Neutrophil (primary cell): Measurements from ENCODE around the gene ATP11B.
A peak's percentile ranks its signal among the peaks of the same experiment; 100 is the strongest.

Experiments
- H3K27ac ChIP-seq: fragments of 200-600 bp; sonication (generic); 2 replicates; pipeline ENCODE4 v1.5.1; 2016; ENCODE audit warnings: mild to moderate bottlenecking, moderate library complexity
- H3K27me3 ChIP-seq: fragments of 200-600 bp; sonication (generic); 2 replicates; pipeline ENCODE4 v1.6.0; 2016; ENCODE audit warnings: mild to moderate bottlenecking
- H3K36me3 ChIP-seq: fragments of 200-600 bp; sonication (generic); 2 replicates; pipeline ENCODE4 v1.5.1; 2017
- H3K4me1 ChIP-seq, 2 experiments: fragments of 200-600 bp in 1 of 2; sonication (generic) in 1 of 2; 1 replicate in 1 of 2; 2 replicates in 1 of 2; pipeline versions ENCODE4 v1.5.1 to v1.6.1; 2013 to 2016; ENCODE audit warnings: low read depth in 1 of 2, low read length in 1 of 2, mild to moderate bottlenecking in 1 of 2, moderate library complexity in 1 of 2; ENCODE audit not compliant: control insufficient read depth in 1 of 2, insufficient read depth in 1 of 2
- H3K4me3 ChIP-seq, 2 experiments: fragments of 200-600 bp in 1 of 2; sonication (generic) in 1 of 2; 1 replicate in 1 of 2; 2 replicates in 1 of 2; pipeline ENCODE4 v1.5.1; 2013 to 2016; ENCODE audit warnings: low read depth in 1 of 2, low read length in 1 of 2, mild to moderate bottlenecking in 1 of 2, moderate library complexity in 1 of 2
- H3K9me3 ChIP-seq: fragments of 200-600 bp; sonication (generic); 2 replicates; pipeline ENCODE4 v1.5.1; 2016
- CTCF ChIP-seq: fragments of 200-600 bp; sonication (generic); IDR thresholded peaks from 2 replicates; pipeline ENCODE4 v1.5.1; 2016; ENCODE audit warnings: antibody characterized with exemption

ATP11B gene

GRCh38 chr3:182959474-182960350 is 166.4 kb downstream of the ATP11B start:
- Histone ChIP-seq H3K36me3 (peaks cover 39% of the 10 kb centered on the region), H3K4me1 (peaks cover 26 to 33% of the 10 kb centered on the region in 2 experiments), H3K27ac (peak overlapping the region; percentile 74), H3K9me3 (no peaks in the 10 kb centered on the region), H3K27me3 (no peaks in the 10 kb centered on the region), H3K4me3 (no peak overlapping the region)
- no peak for TF ChIP-seq CTCF

DNA sequence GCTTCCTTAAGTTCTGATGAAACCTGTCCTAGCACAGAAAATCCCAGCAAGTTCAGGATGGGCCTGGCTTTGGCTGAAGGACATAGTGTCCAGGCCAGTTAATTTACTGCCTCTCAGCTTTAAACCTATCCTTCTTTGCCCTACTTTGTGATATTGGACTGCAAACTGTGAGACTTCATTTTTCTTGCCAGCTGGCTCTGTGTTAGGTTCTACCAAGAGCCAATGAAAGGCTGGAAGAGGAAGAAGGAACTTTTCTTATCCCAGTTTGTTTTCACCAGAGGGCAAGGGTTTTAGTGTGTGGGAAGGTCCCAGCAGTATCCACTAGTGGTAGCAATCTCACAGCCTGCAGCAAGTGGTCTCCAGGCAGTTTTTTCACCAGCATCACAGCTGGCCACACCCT is 168.9 kb downstream of the ATP11B start:
- no peak for TF ChIP-seq CTCF
- H3K9me3 ChIP-seq = no peaks in the 10 kb centered on the region
- H3K27me3 ChIP-seq = no peaks in the 10 kb centered on the region
- H3K36me3 ChIP-seq = peaks cover 26% of the 10 kb centered on the region
- no peak overlapping the region for H3K27ac ChIP-seq
- peaks cover 22 to 24% of the 10 kb centered on the region in 2 experiments for H3K4me1 ChIP-seq
- no peak overlapping the region for H3K4me3 ChIP-seq

GRCh38 chr3:182964179-182964578 is 170.9 kb downstream of the ATP11B start:
- Histone ChIP-seq H3K9me3 (no peaks in the 10 kb centered on the region), H3K36me3 (peaks cover 22% of the 10 kb centered on the region), H3K27me3 (no peaks in the 10 kb centered on the region), H3K4me1 (peaks cover 25 to 31% of the 10 kb centered on the region in 2 experiments), H3K27ac (no peak overlapping the region), H3K4me3 (no peak overlapping the region)
- TF ChIP-seq CTCF = no peak

- no peak overlapping the region for H3K27ac ChIP-seq
- no peak overlapping the region for H3K4me3 ChIP-seq
- peaks cover 15 to 26% of the 10 kb centered on the region in 2 experiments for H3K4me1 ChIP-seq
- TF ChIP-seq CTCF = no peak
- H3K9me3 ChIP-seq = no peaks in the 10 kb centered on the region
- H3K36me3 ChIP-seq = peaks cover 19% of the 10 kb centered on the region
- no peaks in the 10 kb centered on the region for H3K27me3 ChIP-seq
Observed at GRCh38 chr3:182965861-182966366, 172.6 kb downstream of the ATP11B start.

DNA sequence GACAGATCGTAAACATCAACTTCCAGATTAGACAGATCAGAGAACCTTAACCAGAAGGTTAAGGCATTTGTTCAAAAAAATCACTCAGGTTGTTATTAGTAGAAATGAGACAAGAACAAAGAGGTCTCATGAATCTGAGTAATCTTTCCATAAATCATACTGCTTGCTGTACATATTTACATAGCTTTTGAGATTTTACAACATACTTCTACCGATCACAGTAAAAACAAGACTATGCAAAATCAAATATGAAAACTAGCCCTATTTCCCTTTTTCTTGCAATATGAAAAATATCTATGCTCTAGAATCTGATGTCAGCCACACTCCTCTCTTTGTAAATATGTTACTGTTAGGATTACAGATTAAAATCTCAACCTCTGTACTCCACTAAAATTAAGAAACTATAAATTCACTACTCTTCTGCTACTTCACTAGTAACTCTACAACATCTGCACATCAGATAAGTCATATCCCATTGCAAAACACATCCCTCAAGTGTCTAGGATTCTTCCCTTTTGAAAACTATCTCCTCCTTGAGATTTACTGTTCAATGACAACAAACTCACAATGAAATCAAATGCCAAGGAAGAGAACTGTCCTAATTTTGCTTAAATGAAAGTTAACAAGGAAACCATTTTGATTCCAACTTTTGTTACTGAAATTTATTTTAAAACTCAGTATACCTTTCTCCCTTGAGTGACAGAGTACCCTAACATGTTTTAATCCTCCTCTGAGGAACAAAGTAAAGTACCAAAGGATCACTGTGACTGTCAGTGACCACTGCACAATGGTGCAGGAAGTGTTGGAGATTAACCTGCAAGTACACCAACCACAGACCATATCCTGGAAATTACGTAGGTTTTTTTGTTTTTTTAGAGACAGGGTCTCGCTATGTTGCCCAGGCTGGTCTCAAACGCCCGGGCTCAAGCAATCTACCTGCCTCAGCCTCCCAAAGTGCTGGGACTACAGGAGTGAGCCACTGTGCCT is 174.2 kb downstream of the ATP11B start:
- peaks cover 15 to 26% of the 10 kb centered on the region in 2 experiments for H3K4me1 ChIP-seq
- H3K4me3 ChIP-seq = no peak overlapping the region
- H3K36me3 ChIP-seq = peaks cover 12% of the 10 kb centered on the region
- H3K9me3 ChIP-seq = no peaks in the 10 kb centered on the region
- H3K27me3 ChIP-seq = no peaks in the 10 kb centered on the region
- H3K27ac ChIP-seq = peak overlapping the region; percentile 62
- TF ChIP-seq CTCF = no peak
